Measurements from ENCODE around the gene INHBE.
A peak's percentile ranks its signal among the peaks of the same experiment; 100 is the strongest.
"Not testable (repeated sequence)": the region's sequence is repeated elsewhere in the genome, so short reads cannot be mapped to it uniquely, and the experiment has no call there.

INHBE gene

GRCh38 chr12:57441393-57441792, 13.7 kb upstream of the INHBE start:
- not testable (repeated sequence) for DNase-seq (ENCODE audit: low read depth in 2 of 2)

GRCh38 chr12:57441846-57442427, 13.2 kb upstream of the INHBE start:
- no peak for DNase-seq (ENCODE audit: low read depth in 2 of 2)

GRCh38 chr12:57444337-57444736, 10.8 kb upstream of the INHBE start:
- not testable (repeated sequence) for DNase-seq (ENCODE audit: low read depth in 2 of 2)

- DNase-seq (ENCODE audit: low read depth in 2 of 2): no peak
These were observed 10.4 kb upstream of the INHBE start for GRCh38 chr12:57444744-57445143.

- DNase-seq (ENCODE audit: low read depth in 2 of 2): no peak
These were observed 8.7 kb upstream of the INHBE start for GRCh38 chr12:57446292-57446960.

GRCh38 chr12:57448669-57449068, 6.4 kb upstream of the INHBE start:
- DNase-seq (ENCODE audit: low read depth in 2 of 2): no peak

- no peak for DNase-seq (ENCODE audit: low read depth in 2 of 2)
These were observed 5.7 kb upstream of the INHBE start for GRCh38 chr12:57449375-57449774.

GRCh38 chr12:57450057-57450456, 5.0 kb upstream of the INHBE start:
- no peak for DNase-seq (ENCODE audit: low read depth in 2 of 2)

- no peak for DNase-seq (ENCODE audit: low read depth in 2 of 2)
These were observed 3.8 kb upstream of the INHBE start for GRCh38 chr12:57451233-57451778.

GRCh38 chr12:57452181-57452936, 2.7 kb upstream of the INHBE start:
- DNase-seq (ENCODE audit: low read depth in 2 of 2): no peak

- no peak for DNase-seq (ENCODE audit: low read depth in 2 of 2)
These were observed 2.1 kb upstream of the INHBE start for GRCh38 chr12:57452937-57453509.

- no peak for DNase-seq (ENCODE audit: low read depth in 2 of 2)
These were observed 918 bp upstream of the INHBE start for GRCh38 chr12:57454213-57454565.

GRCh38 chr12:57455374-57456144, 452 bp downstream of the INHBE start:
- no peak for DNase-seq (ENCODE audit: low read depth in 2 of 2)

GRCh38 chr12:57456145-57456700, 1.1 kb downstream of the INHBE start:
- DNase-seq (ENCODE audit: low read depth in 2 of 2): peak in 1 of 2 donors; percentile 39

GRCh38 chr12:57456737-57457490, 1.8 kb downstream of the INHBE start:
- no peak for DNase-seq (ENCODE audit: low read depth in 2 of 2)

GRCh38 chr12:57458665-57459054, 3.6 kb downstream of the INHBE start:
- DNase-seq (ENCODE audit: low read depth in 2 of 2): no peak

GRCh38 chr12:57459055-57459749, 4.1 kb downstream of the INHBE start:
- peak; percentile 88 to 90 for DNase-seq (ENCODE audit: low read depth in 2 of 2)

- no peak for DNase-seq (ENCODE audit: low read depth in 2 of 2)
These were observed 4.8 kb downstream of the INHBE start, which contains the start of gene GLI1 for GRCh38 chr12:57459750-57460467. TSS of gene GLI1 (plus strand) at chr12:57459785. CDS start at chr12:57463692, 3,907 bp downstream.

GRCh38 chr12:57460468-57460784, 5.3 kb downstream of the INHBE start:
- no peak for DNase-seq (ENCODE audit: low read depth in 2 of 2)

All from stimulated activated CD4-positive, alpha-beta T cell treated with anti-CD3 and anti-CD28 coated beads, Interleukin-1b, Interleukin-23, amount 100 ng/mL, for 4 hours (primary cell).